Lower leg skin (tissue), 4 donors: ENCODE results near the gene FAXDC2. TPM values are rescaled to one million over a fixed set of nuclear protein-coding genes. Genes with fewer than 3 reads are reported as not detected.

Experiments
- DNase-seq, 2 donors: peaks; one replicate each; pipeline ENCODE4 v3.0.0-alpha.2; 2019; ENCODE audit warnings: low spot score in 2 of 2
- H3K4me3 ChIP-seq: fragments of 200-600 bp; sonication (generic); 2 replicates; pipeline ENCODE4 v1.5.1; 2017; ENCODE audit warnings: mild to moderate bottlenecking, low read depth; ENCODE audit not compliant: poor library complexity, severe bottlenecking
- CTCF ChIP-seq, 3 donors: fragments of 450-650 bp; IDR thresholded peaks; one replicate each; pipeline ENCODE4 v1.5.1; 2016; ENCODE audit warnings: antibody characterized with exemption in 3 of 3, mild to moderate bottlenecking in 3 of 3, moderate library complexity in 2 of 3
- POLR2A ChIP-seq, 2 donors: fragments of 450-650 bp; IDR thresholded peaks; one replicate each; pipeline ENCODE4 v1.6.1; 2016 to 2017; ENCODE audit warnings: antibody characterized with exemption in 2 of 2, mild to moderate bottlenecking in 1 of 2, moderate library complexity in 1 of 2
- WGBS, 2 donors: methylation state at CpG; one replicate each; pipeline ENCODE4 v1.1.5; 2018; 5-methylcytosine and 5-hydroxymethylcytosine counted together
- intact Hi-C: fragments of 100-400 bp; cut with DNase I; formaldehyde crosslinking; loops from one replicate; pipeline ENCODE4 v1.15.0; 2023; ENCODE audit warnings: low total_unique reads
- total RNA-seq, 4 donors: library from RNA; depleted of rRNA; stranded (reverse); fragments of >200 nt; gene quantifications; one replicate each; pipeline ENCODE4 v1.1.0, GENCODE V29; 2016

Gene FAXDC2
- total RNA-seq, 4 donors from 2014 or later: 20.2 to 72.8 (median 47.3) TPM

- no peak for DNase-seq
- intact Hi-C loops: loop anchor here (5.0 kb wide), 1 partner anchor 160 kb away; no protein-coding TSS in a partner anchor
- 29 to 33% methylated on average over 3 of the region's 3 CpGs for WGBS, 2 donors
- H3K4me3 ChIP-seq: no peak overlapping the region
- TF ChIP-seq POLR2A (IDR thresholded peaks at IDR 0.05) (no peak), CTCF (IDR thresholded peaks at IDR 0.05) (peak in 1 of 3 donors; percentile 54)
Observed at GRCh38 chr5:154811653-154812465, 38.5 kb downstream of the FAXDC2 start.

GRCh38 chr5:154811239-154811638 is 39.2 kb downstream of the FAXDC2 start:
- no peak for DNase-seq
- intact Hi-C loops: loop anchor here (5.0 kb wide), 1 partner anchor 159 kb away; no protein-coding TSS in a partner anchor
- 87 to 88% methylated on average over 7 of the region's 7 CpGs for WGBS, 2 donors
- TF ChIP-seq CTCF (IDR thresholded peaks at IDR 0.05) (no peak), POLR2A (IDR thresholded peaks at IDR 0.05) (no peak)
- H3K4me3 ChIP-seq: no peak overlapping the region

DNA sequence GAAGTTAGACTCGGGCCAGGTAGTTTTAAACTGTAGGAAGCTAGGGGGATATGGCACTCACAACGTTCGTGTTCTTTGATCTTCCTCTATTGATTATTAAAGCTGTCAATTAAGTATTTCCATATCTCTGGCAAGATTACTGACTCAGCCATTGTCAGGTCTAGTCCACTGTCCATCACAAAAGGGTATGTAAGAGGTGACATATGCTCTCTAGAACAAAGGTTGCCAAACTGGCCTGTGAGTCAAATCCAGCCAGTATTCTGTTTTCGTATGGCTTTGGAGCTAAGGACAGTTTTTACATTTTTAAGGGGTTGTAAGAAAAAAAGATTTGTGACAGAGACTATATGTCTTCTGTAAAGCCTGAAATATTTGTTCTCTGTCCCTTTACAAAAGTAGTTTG is 44.2 kb downstream of the FAXDC2 start:
- no peak for DNase-seq
- 80 to 81% methylated on average over 4 of the region's 4 CpGs for WGBS, 2 donors
- TF ChIP-seq CTCF (IDR thresholded peaks at IDR 0.05) (no peak), POLR2A (IDR thresholded peaks at IDR 0.05) (no peak)
- H3K4me3 ChIP-seq: no peak overlapping the region
- intact Hi-C loops: no loop called here

GRCh38 chr5:154802050-154802449 is 48.4 kb downstream of the FAXDC2 start:
- no peak for DNase-seq
- H3K4me3 ChIP-seq: no peak overlapping the region
- TF ChIP-seq CTCF (IDR thresholded peaks at IDR 0.05): no peak
- no peak for TF ChIP-seq POLR2A (IDR thresholded peaks at IDR 0.05)
- 88 to 94% methylated on average over 9 of the region's 9 CpGs for WGBS, 2 donors
- intact Hi-C loops: no loop called here

DNA sequence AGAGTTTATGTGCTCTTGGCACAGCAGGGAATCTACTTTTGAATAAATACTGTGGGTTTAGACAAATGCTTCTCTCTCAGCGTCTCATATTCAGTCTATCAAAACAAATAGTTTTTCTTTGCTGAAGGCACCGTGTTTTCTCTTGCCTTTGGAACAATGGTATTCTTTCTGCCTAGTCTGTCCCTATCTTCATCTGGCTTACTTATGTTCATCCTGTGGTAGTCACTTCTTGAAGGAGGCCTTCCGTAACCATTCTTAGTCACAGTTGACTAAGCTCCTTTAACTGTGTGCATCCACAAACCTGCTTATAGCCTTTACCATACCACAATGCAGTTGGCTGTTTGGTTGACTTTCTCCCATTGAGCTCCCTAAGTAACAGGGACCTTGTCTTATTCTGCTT is 49.3 kb downstream of the FAXDC2 start:
- no peak for DNase-seq
- intact Hi-C loops: no loop called here
- no peak overlapping the region for H3K4me3 ChIP-seq
- TF ChIP-seq CTCF (IDR thresholded peaks at IDR 0.05) (no peak), POLR2A (IDR thresholded peaks at IDR 0.05) (no peak)
- WGBS, 2 donors: 77 to 89% methylated on average over 3 of the region's 3 CpGs
